ENCODE results near the gene DHRSX.

DHRSX gene

GRCh38 chrX:2410279-2411020 is 90.3 kb downstream of the DHRSX start:
- H3K36me3 Mint-ChIP-seq (ENCODE audit: low read depth), result peaks cover 62% of the 10 kb centered on the region
- no peak overlapping the region for H3K27ac Mint-ChIP-seq
- no peaks in the 10 kb centered on the region for H3K27me3 Mint-ChIP-seq

GRCh38 chrX:2409796-2410195 is 91.0 kb downstream of the DHRSX start:
- H3K4me3 Mint-ChIP-seq, result no peak overlapping the region
- H3K27ac Mint-ChIP-seq, result no peak overlapping the region
- H3K36me3 Mint-ChIP-seq (ENCODE audit: low read depth), result peaks cover 65% of the 10 kb centered on the region
- no peak for DNase-seq
- no peaks in the 10 kb centered on the region for H3K27me3 Mint-ChIP-seq
- H3K9me3 Mint-ChIP-seq, result peaks cover 7% of the 10 kb centered on the region
- no peaks in the 10 kb centered on the region for H3K4me1 Mint-ChIP-seq (ENCODE audit: low read depth)

More at GRCh38 chrX:2410279-2411020, 90.3 kb downstream of the DHRSX start:
- DNase-seq, result no peak
- no peak overlapping the region for H3K4me3 Mint-ChIP-seq
- H3K9me3 Mint-ChIP-seq, result peaks cover 7% of the 10 kb centered on the region
- no peaks in the 10 kb centered on the region for H3K4me1 Mint-ChIP-seq (ENCODE audit: low read depth)

- DNase-seq, result no peak
- H3K4me3 Mint-ChIP-seq, result no peak overlapping the region
- H3K4me1 Mint-ChIP-seq (ENCODE audit: low read depth), result no peaks in the 10 kb centered on the region
- H3K27me3 Mint-ChIP-seq, result no peaks in the 10 kb centered on the region
- peaks cover 71% of the 10 kb centered on the region for H3K36me3 Mint-ChIP-seq (ENCODE audit: low read depth)
- H3K9me3 Mint-ChIP-seq, result peaks cover 7% of the 10 kb centered on the region
- no peak overlapping the region for H3K27ac Mint-ChIP-seq
These were observed 91.9 kb downstream of the DHRSX start for GRCh38 chrX:2408856-2409255.

GRCh38 chrX:2406891-2407518 is 93.8 kb downstream of the DHRSX start:
- Mint-ChIP-seq H3K4me1 (ENCODE audit: low read depth) (no peaks in the 10 kb centered on the region), H3K27ac (no peak overlapping the region), H3K27me3 (no peaks in the 10 kb centered on the region), H3K36me3 (ENCODE audit: low read depth) (peaks cover 81% of the 10 kb centered on the region), H3K4me3 (no peak overlapping the region), H3K9me3 (peaks cover 7% of the 10 kb centered on the region)
- no peak for DNase-seq

GRCh38 chrX:2404776-2405175 is 96.0 kb downstream of the DHRSX start:
- no peaks in the 10 kb centered on the region for H3K4me1 Mint-ChIP-seq (ENCODE audit: low read depth)
- peaks cover 82% of the 10 kb centered on the region for H3K36me3 Mint-ChIP-seq (ENCODE audit: low read depth)
- no peak overlapping the region for H3K27ac Mint-ChIP-seq

GRCh38 chrX:2402361-2402690 is 98.5 kb downstream of the DHRSX start:
- Mint-ChIP-seq H3K27ac (no peak overlapping the region), H3K27me3 (no peaks in the 10 kb centered on the region), H3K4me3 (no peak overlapping the region), H3K9me3 (peaks cover 5% of the 10 kb centered on the region), H3K36me3 (ENCODE audit: low read depth) (peaks cover 75% of the 10 kb centered on the region), H3K4me1 (ENCODE audit: low read depth) (no peaks in the 10 kb centered on the region)
- no peak for DNase-seq

More at GRCh38 chrX:2404776-2405175, 96.0 kb downstream of the DHRSX start:
- H3K27me3 Mint-ChIP-seq, result no peaks in the 10 kb centered on the region
- H3K9me3 Mint-ChIP-seq, result peaks cover 7% of the 10 kb centered on the region
- no peak overlapping the region for H3K4me3 Mint-ChIP-seq
- DNase-seq, result no peak

GRCh38 chrX:2401590-2402360 is 99.0 kb downstream of the DHRSX start:
- no peaks in the 10 kb centered on the region for H3K9me3 Mint-ChIP-seq
- H3K36me3 Mint-ChIP-seq (ENCODE audit: low read depth), result peaks cover 72% of the 10 kb centered on the region
- no peak for DNase-seq
- no peak overlapping the region for H3K27ac Mint-ChIP-seq
- no peak overlapping the region for H3K4me3 Mint-ChIP-seq
- H3K27me3 Mint-ChIP-seq, result no peaks in the 10 kb centered on the region
- no peaks in the 10 kb centered on the region for H3K4me1 Mint-ChIP-seq (ENCODE audit: low read depth)

- Mint-ChIP-seq H3K4me1 (ENCODE audit: low read depth) (no peaks in the 10 kb centered on the region), H3K4me3 (no peak overlapping the region), H3K27ac (no peak overlapping the region), H3K9me3 (no peaks in the 10 kb centered on the region), H3K27me3 (no peaks in the 10 kb centered on the region), H3K36me3 (ENCODE audit: low read depth) (peaks cover 66% of the 10 kb centered on the region)
- no peak for DNase-seq
These were observed 99.6 kb downstream of the DHRSX start for GRCh38 chrX:2401201-2401589.

- no peaks in the 10 kb centered on the region for H3K27me3 Mint-ChIP-seq
- H3K4me1 Mint-ChIP-seq (ENCODE audit: low read depth), result no peaks in the 10 kb centered on the region
- H3K27ac Mint-ChIP-seq, result no peak overlapping the region
- no peak for DNase-seq
- no peak overlapping the region for H3K4me3 Mint-ChIP-seq
- peaks cover 71% of the 10 kb centered on the region for H3K36me3 Mint-ChIP-seq (ENCODE audit: low read depth)
- no peaks in the 10 kb centered on the region for H3K9me3 Mint-ChIP-seq
These were observed 102.6 kb downstream of the DHRSX start for GRCh38 chrX:2398064-2398656.

- DNase-seq, result no peak
- Mint-ChIP-seq H3K4me1 (ENCODE audit: low read depth) (no peaks in the 10 kb centered on the region), H3K27me3 (no peaks in the 10 kb centered on the region), H3K4me3 (no peak overlapping the region), H3K36me3 (ENCODE audit: low read depth) (peaks cover 66% of the 10 kb centered on the region), H3K9me3 (no peaks in the 10 kb centered on the region), H3K27ac (no peak overlapping the region)
These were observed 103.3 kb downstream of the DHRSX start for GRCh38 chrX:2397229-2398063.

- Mint-ChIP-seq H3K27ac (no peak overlapping the region), H3K4me1 (ENCODE audit: low read depth) (no peaks in the 10 kb centered on the region), H3K27me3 (no peaks in the 10 kb centered on the region), H3K4me3 (no peak overlapping the region), H3K9me3 (peaks cover 13% of the 10 kb centered on the region), H3K36me3 (ENCODE audit: low read depth) (peaks cover 67% of the 10 kb centered on the region)
- no peak for DNase-seq
These were observed 105.3 kb downstream of the DHRSX start for GRCh38 chrX:2395261-2395992.

GRCh38 chrX:2391869-2392606 is 108.7 kb downstream of the DHRSX start:
- peaks cover 13% of the 10 kb centered on the region for H3K9me3 Mint-ChIP-seq
- no peaks in the 10 kb centered on the region for H3K4me1 Mint-ChIP-seq (ENCODE audit: low read depth)
- H3K4me3 Mint-ChIP-seq, result no peak overlapping the region
- H3K27ac Mint-ChIP-seq, result no peak overlapping the region
- DNase-seq, result no peak
- peaks cover 63% of the 10 kb centered on the region for H3K36me3 Mint-ChIP-seq (ENCODE audit: low read depth)
- no peaks in the 10 kb centered on the region for H3K27me3 Mint-ChIP-seq

GRCh38 chrX:2390754-2391153 is 110.0 kb downstream of the DHRSX start:
- no peak for DNase-seq
- H3K36me3 Mint-ChIP-seq (ENCODE audit: low read depth), result peaks cover 63% of the 10 kb centered on the region
- H3K4me3 Mint-ChIP-seq, result no peak overlapping the region

More at GRCh38 chrX:2390754-2391153, 110.0 kb downstream of the DHRSX start:
- Mint-ChIP-seq H3K27ac (no peak overlapping the region), H3K9me3 (peaks cover 13% of the 10 kb centered on the region), H3K4me1 (ENCODE audit: low read depth) (no peaks in the 10 kb centered on the region), H3K27me3 (no peaks in the 10 kb centered on the region)

Measured in activated T-cell treated with anti-CD3 and anti-CD28 coated beads, Interleukin-2, amount 50 U/mL, for 24 hours (primary cell).